Stimulated activated CD4-positive, alpha-beta T cell treated with anti-CD3 and anti-CD28 coated beads, TNF-alpha, amount 100 ng/mL, for 4 hours (primary cell): ENCODE measurements around the gene PEX11G.

Experiments
- DNase-seq, 3 experiments: peaks; one replicate each; pipeline ENCODE4 v3.0.0-alpha.2; 2020; ENCODE audit warnings: low read depth in 3 of 3

PEX11G gene

DNA sequence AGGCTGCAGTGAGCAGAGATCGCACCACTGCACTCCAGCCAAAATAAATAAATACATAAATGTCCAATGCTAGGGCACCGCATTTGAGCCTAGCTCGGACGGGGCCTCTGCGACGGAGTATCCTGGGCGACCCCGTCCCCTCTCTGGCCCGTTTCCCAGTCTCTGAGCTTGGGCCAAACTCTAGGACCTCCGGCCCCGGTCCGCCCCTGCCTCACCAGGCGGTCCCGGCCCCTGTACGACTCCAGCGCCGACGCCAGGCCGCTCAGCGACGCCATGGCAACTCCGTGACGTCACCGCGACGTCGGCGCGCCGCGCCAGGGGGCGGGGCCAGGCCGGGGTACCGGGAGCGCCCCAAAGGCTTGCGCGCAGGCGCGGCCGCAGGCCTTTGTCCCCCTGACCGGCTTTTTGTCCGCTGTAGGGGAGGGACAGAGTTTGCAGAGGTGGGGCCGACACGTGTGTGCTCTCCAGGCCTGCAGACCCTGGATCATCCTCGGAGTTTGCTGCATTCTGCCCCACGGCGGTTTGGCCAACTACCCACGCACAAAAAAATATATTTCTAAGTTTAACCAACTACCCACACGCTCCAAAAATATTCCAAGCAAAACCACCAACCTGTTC, at the start of gene PEX11G:
Gene PEX11G, minus strand, starts transcription at position 300 of the 618 bp plus-strand sequence. Its CDS starts 25 bp downstream, at position 275.
- DNase-seq: peak; percentile 80 to 85 (median 81)

DNA sequence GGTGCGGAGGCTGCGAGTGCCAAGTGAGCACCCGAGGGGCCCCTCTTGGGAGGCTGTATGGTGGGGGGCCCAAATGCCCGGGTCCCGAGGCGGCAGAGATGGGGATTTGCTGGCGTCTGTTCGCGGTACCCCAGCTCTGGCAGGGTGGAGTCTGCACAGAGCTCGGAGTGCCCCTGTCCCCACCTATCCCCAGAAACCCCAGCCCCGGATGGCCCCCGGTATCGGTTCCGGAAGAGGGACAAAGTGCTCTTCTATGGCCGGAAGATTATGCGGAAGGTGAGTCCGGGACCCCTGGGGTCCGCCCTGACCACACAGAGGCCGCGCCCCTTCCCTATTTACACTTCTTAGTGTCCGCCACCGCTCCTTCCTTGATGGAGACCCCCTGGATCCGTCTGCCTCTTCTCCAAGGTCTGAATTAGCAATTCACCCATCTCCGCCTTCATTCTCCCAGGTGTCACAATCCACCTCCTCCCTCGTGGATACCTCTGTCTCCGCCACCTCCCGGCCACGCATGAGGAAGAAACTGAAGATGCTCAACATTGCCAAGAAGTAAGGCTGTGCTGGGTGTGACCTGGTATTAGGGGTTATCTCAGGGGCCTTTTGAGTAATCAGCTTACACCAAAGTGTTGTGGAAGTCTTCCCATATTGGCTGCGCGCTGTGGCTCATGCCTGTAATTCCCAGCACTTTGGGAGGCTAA, 47.3 kb upstream of the PEX11G start:
- DNase-seq: no peak

DNA sequence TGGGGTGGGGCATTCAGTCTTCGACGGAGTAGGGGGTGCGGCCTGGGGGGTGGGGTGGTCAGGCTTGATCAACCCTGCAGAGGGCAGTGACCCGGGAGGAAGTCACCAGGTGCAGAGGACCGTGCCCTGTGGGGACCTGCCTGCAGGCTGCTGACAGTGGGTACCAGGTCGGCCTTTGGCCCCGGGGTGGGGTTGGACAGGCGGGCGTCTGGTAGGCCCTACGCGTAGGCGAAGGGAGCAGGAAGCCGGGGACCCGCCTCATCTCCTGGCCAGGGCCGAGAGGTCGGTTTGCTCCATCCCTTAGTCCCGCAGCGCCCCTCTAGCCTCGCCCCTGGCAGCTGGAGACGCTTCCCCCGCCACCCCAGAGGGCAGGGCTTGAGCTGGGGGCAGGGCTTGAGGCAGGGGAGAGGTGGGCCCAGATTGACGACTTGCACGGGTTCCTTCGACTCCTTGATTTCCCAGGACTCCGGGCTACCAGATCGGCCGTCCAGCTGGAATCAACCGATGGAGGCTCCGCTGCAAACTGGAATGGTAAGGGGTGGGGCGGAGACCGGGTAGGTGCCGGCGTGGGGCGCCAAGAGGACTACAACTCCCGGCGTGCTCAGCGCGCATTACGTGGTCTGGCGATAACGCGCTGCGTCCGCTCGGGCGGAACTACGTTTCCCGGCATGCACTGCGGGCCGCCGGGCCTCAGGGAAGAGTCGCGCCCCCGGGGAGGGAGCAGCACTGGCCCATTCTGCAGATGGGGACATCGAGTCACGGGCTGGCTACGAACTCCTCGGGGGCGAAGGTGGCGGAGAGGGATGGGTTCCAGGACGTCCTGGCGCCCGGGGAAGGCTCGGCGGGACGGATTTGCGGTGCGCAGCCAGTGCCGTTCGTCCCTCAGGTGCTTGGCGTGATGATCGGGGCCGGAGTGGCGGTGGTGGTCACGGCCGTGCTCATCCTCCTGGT, 46.5 kb upstream of the PEX11G start, which contains the start of gene PNPLA6:
Gene PNPLA6, plus strand, starts transcription at position 671 of the 951 bp plus-strand sequence. Its CDS starts 72 bp downstream, at position 743.
- peak; percentile 84 to 93 (median 89) for DNase-seq

DNA sequence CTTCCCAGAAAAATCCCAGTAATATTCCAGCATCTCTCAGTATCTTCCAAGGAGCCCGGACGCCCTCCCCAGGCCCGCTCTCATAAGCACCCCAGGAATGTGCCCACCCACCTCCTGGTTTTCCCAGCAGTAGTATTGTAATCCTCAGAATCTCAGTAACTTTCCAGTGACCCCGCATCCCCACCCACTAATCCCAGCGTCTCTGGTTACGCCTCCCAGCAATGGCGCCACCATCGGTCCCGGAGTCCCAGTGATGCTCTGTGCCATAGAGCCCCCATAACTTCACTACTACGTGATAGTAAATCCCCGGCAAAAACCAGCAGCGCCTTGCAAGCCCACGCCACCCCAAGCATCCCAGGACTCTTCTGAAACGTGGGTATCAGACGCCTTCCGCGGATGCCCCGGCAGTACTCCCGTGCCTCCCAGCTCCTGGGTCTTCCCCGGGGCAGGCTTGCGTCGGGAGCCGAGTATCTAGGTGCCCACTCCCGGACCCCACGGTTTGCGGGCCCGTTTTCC, 45.8 kb upstream of the PEX11G start:
- DNase-seq: no peak

DNA sequence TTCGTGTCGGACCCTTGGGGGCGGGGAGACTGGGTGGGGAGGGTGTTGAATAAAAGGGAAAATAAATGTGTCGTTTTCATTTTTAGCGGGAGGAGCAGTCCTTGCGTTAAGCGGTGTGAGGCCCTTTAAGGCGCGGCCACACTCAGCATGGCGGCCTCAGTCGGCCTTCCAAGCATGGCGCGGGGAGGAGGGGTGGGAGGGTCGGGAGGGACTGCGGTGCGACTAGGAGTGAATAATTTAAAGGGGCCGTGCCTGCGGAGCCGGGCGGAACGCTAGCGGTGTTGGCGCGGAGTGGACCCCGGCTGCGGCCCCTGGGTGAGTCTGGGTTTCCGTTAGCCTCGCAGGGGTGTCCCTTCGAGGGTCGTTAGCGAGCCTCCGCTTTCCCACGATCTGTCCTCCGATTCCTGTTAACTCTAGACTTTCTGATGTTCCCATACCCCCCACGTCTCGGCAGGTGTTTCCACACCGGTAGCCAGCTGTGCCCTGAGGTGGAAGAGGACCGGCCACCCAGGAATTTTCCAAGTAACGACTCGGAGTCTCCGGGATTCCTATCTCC, 45.2 kb upstream of the PEX11G start:
- DNase-seq: peak; percentile 64 to 71 (median 70)

DNA sequence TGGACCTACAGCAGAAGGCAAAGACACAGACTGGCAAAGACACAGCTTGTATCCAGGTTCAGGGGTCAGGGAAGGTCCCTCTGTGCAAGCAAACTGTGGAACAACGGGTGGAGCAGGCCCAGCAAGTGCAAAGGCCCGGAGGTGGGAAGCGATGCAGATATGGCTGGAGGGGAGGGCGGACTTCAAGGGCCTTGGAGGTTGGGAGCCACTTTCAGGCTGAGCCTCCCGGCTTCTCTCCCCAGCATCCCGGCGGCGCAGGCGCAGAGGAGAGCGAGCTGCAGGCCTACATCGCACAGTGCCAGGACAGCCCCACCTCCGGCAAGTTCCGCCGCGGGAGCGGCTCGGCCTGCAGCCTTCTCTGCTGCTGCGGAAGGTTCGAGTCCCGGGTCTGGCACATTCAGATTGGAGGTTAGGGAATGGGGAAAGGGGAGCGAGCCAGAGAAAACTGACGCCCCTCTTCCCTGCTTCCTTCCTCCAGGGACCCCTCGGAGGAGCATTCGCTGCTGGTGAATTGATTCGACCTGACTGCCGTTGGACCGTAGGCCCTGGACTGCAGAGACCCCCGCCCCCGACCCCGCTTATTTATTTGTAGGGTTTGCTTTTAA, 44.5 kb upstream of the PEX11G start:
- no peak for DNase-seq

DNA sequence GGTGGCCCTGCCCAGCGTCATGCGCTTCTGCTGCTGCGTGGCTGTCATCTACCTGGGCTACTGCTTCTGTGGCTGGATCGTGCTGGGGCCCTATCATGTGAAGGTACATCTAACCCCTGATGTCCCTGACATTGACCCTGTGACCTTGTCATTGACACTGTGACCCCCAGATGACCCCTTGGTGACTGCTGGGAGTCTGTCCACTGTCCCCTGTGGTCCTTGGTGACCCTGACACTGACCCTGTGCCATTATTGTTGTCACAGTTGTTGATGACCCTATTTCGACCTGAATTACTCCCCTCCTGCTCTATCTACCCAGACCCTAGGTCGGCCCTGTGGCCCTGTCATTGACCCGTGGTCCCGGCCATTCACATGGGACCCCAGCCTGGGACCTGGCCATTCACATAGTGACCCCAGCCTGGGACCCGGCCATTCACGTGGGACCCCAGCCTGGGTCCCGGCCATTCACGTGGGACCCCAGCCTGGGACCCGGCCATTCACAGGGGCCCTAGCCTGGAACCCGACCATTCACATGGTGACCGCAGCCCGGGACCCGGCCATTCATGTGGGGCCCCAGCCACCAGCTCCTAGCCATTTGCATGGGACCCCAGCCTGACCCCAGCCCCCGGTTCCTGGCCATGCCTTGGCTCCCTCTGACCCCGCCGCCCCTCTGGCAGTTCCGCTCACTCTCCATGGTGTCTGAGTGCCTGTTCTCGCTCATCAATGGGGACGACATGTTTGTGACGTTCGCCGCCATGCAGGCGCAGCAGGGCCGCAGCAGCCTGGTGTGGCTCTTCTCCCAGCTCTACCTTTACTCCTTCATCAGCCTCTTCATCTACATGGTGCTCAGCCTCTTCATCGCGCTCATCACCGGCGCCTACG, 41.0 kb upstream of the PEX11G start:
- DNase-seq: no peak

DNA sequence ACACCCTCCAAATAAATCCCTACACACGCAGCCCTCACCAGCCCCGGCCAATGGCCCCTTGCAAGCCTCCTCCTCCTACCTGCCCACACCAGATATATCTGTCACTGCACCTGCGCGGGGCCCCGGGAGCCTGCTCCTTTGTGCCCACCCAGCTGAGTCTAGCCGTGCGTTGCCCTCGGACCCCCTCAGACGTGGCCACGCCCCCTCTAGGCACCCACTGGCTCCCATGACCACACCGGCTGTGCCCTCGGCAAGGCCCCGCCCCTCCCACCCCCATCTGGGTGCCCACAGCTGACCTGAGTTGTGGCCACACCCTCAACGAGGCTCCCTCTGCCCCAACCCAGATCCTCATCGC, 40.4 kb upstream of the PEX11G start:
- no peak for DNase-seq

DNA sequence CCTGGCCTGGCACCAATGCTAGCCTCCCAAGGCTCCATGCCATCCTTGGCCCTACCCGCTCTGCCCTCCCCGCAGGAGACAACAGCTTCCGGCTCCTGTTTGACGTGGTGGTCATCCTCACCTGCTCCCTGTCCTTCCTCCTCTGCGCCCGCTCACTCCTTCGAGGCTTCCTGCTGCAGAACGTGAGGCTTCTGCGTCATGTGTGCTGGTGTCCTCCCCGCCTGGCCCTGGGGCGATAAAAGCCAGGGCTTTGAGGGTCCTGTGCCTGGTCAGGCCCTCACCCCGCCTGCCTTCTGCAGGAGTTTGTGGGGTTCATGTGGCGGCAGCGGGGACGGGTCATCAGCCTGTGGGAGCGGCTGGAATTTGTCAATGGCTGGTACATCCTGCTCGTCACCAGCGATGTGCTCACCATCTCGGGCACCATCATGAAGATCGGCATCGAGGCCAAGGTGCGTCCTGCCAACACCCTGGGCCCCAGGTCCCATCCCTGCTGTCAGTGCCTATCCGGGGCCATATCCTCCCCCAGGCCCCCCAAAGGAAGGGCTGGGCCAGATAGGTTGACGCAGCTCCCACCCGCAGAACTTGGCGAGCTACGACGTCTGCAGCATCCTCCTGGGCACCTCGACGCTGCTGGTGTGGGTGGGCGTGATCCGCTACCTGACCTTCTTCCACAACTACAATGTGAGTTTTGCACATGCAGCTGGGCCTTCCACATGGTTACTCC, 39.8 kb upstream of the PEX11G start:
- no peak for DNase-seq

DNA sequence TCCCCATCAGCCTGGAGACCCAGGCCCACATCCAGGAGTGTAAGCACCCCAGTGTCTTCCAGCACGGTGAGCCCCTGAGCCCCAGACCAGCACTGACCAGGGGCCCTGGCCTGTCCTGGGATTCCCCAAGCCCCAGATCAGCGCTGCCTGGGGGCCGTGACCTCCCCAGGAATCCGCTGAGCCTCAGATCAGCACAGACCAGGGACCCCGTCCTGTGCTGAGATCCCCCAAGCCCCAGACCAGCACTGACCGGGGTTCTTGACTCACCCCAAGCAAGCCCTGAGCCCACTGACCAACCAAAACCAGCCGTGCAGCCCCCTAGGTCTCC, 39.3 kb upstream of the PEX11G start:
- DNase-seq: no peak

DNA sequence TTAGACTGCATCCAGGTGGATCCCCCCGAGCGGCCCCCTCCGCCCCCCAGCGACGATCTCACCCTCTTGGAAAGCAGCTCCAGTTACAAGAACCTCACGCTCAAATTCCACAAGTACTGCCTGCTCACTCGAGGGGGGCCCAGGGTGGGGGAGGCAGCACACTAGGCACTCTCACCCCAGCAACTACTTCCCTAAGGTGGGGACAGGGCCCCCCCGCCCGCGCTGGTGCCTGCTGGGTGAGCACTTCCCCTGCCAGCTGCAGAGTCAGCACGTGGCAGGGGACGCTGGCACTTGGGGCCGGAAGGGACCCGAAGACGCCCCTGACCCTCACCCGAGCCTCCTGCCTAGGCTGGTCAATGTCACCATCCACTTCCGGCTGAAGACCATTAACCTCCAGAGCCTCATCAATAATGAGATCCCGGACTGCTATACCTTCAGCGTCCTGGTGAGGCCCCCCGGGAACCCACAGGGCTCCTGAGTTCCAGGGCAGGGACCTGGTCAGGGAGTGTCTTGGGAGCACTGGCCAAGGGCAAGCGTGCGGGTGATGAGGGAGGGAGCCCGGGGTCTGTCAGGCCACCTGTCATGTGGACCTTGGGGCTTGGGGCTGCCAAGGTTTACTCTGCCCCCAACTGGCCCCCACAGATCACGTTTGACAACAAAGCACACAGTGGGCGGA, 38.8 kb upstream of the PEX11G start:
- no peak for DNase-seq

DNA sequence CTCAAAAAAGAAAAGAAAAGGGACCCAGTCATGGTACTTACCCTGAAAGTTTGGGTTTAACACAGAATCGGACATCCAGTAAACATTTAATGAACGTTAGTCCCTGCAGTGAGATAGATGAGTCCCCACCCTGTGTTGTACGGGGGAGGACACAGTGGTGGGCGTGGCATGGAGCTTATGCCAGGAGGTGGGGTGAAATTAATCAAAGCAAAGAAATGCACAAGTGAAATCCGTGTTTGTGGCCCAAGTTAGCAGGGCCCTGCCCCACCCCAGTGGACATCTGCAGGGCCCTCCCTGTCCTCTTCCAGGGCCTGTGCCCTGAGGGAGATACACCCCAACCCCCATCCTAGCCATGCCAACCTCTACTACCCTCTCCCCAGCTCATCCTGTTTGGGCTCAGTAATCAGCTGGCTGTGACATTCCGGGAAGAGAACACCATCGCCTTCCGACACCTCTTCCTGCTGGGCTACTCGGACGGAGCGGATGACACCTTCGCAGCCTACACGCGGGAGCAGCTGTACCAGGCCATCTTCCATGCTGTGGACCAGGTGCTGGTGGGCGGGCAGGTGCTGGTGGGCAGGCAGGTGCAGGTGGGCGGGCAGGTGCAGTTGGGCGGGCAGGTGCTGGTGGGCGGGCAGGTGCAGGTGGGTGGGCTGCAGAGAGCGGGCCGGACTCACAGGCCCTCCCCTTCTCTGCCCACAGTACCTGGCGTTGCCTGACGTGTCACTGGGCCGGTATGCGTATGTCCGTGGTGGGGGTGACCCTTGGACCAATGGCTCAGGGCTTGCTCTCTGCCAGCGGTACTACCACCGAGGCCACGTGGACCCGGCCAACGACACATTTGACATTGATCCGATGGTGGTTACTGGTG, 37.5 kb upstream of the PEX11G start:
- DNase-seq: no peak

DNA sequence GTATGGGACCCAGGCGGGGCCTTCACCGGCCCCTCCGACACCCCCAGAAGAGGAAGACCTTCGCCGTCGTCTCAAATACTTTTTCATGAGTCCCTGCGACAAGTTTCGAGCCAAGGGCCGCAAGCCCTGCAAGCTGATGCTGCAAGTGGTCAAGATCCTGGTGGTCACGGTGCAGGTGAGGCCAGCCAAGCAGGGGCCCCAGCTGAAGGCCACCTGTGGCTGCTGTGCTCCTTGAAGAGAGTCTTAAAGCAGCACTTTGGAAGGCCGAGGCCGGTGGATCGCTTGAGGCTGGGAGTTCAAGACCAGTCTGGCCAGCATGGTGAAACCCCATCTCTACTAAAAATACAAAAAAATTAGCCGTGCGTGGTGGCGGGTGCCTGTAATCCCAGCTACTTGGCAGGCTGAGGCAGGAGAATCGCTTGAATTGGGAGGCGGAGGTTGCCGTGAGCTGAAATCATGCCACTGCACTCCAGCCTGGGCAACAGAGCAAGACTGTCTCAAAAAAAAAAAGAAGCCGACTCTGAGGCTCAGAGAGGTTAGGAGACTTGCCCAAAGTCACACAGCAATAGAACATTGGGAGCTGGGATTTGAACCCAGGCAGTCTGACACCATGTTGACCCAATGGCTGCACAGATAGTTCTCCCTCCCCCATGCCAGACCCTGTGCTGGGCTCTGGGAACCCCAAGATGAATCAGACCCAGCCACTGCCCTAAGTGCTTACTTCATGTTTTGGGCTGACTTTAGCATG, 36.3 kb upstream of the PEX11G start:
- no peak for DNase-seq

DNA sequence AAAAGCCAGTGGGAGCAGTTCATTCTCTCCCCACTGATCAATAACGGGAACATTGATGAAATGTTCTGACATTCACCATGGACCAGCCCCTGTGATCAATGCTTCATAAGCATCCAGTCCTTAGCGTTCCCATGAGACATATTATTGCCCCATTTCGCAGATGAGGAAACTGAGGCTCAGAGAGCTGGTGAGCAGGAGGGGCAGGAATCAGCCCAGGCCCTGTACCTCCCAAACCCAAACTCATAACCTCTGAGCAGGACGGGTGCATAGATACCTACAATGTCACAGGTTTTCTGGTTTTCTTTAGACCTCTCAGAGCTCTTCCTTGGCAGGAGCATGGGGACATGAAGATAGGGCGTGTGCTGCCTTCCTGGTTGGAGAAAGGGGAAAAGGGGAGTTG, 35.7 kb upstream of the PEX11G start:
- DNase-seq: no peak

DNA sequence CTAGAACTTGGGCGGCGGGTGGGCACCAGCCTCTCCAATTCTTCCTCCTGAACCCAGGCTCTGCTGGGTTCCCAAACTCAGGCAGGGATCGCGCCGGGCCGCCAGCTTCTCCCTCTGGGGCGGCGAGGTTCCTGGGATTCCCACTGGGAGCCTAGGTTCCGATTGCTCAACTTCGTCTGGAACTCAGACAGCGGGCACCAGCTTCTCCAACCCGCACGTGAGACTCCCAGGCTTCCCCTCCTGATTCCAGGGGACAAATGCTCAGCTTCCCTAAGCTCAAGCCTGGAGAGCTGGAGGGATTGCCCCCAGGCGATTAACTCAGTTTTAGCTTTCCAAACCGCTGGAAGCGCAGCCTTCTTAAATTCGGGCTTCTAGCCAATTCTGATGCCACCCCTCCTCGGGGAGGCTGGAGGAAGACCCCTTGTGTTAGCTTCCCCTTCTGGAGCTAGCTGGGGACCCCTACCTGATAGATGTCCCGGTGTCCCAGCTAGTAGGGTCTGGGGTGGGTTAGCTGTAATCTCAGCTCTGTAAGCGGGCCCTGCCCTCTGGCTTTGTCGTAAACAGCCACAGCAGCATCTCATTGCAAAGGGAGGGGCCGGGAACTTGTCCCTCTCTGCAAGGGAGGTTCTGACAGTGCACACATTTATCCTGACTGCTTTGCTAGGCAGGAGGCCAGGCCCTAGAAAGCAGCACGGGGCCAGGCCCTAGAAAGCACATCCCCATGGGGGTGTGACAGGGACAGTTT, 34.3 kb upstream of the PEX11G start:
- DNase-seq: no peak

DNA sequence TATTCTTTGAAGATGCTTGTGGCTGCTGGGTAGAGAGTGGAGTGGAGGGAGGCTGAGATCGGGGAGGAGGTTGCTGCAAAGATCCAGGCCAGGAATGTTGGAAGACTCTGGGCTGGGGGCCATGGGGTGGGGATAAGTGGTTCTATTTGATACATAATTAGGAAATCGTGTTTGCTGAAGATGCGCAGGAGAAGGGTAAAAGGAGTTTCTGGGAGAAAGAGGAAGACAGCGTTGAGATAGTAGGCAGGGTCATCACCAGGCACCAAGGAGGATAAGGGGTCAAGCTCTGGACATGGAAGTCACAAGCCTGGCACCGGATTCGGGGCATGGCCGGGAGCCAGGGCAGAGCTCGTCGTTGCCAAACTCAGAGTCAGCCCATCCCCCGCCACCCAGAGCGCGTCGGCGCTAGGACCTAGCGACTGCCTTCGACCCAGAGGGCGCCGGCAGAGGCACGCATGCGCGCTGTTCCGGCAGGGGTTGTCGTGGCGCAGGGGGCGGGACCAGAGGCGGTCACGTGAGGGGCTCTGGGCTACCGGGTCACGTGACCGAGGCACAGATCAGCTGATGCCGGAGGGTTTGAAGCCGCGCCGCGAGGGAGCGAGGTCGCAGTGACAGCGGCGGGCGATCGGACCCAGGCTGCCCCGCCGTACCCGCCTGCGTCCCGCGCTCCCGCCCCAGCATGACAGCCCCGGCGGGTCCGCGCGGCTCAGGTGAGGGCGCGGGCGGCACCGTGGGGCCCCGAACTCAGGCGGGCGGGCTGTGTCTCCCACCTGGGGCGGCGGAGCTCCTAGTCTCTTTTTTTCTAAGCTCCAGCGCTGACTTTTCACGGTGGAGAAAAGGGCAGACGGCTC, 33.5 kb upstream of the PEX11G start, which contains the start of gene MCOLN1:
Gene MCOLN1, plus strand, starts transcription at position 553 of the 851 bp plus-strand sequence. Its CDS starts 127 bp downstream, at position 680.
- peak; percentile 99 for DNase-seq
